Esophagus squamous epithelium (tissue), 4 donors: ENCODE measurements around the gene IDH3A.

Source experiments
- POLR2A ChIP-seq, 4 donors: fragments of 450-650 bp; IDR thresholded peaks; one replicate each; pipeline ENCODE4 v1.6.1; 2017; ENCODE audit warnings: antibody characterized with exemption in 4 of 4, mild to moderate bottlenecking in 4 of 4, moderate library complexity in 3 of 4
- TF ChIP-seq, protein P1 (sequence below), 6 experiments: fragments of 450-650 bp in 4 of 6; fragments of 200-600 bp in 2 of 6; sonication (generic) in 2 of 6; IDR thresholded peaks; one replicate each; pipeline ENCODE4 v1.5.1; 2016 to 2019; ENCODE audit warnings: antibody characterized with exemption in 6 of 6, mild to moderate bottlenecking in 4 of 6, moderate library complexity in 4 of 6

DNA sequence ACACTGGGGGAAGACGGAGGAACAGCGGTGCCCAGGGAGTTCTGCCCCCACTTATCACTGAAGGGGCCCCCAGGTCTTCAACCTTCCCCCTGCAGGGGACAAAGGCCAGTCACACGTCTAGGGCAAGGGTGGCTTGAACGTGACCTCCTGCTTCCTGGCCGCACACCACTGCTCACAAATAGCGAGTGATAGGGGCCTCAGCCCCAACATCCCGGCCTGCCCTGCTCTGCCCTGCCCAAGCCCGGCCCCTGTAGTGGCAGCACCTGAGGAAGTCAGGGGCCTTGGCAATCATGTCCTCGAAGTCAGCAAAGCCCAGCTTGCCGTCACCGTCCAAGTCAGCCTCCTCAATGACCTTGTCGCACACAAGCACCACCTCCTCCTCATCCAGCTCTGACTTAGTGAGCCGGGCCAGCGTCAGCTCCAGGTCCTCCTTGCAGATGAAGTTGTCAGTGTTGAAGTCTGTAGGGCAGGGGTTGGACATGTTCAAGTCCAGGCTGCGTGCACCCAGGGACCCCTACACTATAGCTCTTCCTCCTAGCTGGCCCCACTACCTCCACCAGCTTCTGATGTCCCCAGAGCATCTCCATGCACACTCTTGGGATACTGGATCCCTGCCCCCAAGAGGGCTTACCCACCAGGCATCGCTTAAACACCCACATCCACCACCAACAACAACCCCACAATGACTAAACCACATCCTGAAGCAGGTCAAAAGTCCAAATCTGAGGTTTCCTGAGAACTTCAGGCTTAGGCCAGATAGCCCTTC is 43.5 kb upstream of the IDH3A start:
- TF ChIP-seq, protein P1, sequence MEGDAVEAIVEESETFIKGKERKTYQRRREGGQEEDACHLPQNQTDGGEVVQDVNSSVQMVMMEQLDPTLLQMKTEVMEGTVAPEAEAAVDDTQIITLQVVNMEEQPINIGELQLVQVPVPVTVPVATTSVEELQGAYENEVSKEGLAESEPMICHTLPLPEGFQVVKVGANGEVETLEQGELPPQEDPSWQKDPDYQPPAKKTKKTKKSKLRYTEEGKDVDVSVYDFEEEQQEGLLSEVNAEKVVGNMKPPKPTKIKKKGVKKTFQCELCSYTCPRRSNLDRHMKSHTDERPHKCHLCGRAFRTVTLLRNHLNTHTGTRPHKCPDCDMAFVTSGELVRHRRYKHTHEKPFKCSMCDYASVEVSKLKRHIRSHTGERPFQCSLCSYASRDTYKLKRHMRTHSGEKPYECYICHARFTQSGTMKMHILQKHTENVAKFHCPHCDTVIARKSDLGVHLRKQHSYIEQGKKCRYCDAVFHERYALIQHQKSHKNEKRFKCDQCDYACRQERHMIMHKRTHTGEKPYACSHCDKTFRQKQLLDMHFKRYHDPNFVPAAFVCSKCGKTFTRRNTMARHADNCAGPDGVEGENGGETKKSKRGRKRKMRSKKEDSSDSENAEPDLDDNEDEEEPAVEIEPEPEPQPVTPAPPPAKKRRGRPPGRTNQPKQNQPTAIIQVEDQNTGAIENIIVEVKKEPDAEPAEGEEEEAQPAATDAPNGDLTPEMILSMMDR (IDR thresholded peaks at IDR 0.05) = no peak
- no peak for TF ChIP-seq POLR2A (IDR thresholded peaks at IDR 0.05)
